WTC11 (cell line): Measurements from ENCODE around the gene GTPBP3. TPM values are rescaled to one million over a fixed set of nuclear protein-coding genes. Genes with fewer than 3 reads are reported as not detected.

ENCODE experiments used
- ATAC-seq: fragments of 200-7000 bp; cut with Tn5 transposase; 2 replicates; pipeline ENCODE4 v1.10.0; 2021; ENCODE audit warnings: mild to moderate bottlenecking, moderate library complexity
- CTCF ChIA-PET: fragments of 300-600 bp; sonication (Branson Sonifier 250); formaldehyde crosslinking; loops from one replicate; lab custom pipeline; 2021; ENCODE audit warnings: antibody characterized with exemption; lab: Charles Lee
- POLR2A ChIA-PET: fragments of 350-600 bp; sonication (Branson Sonifier 250); formaldehyde crosslinking; loops from one replicate; lab custom pipeline; 2021; ENCODE audit warnings: antibody characterized with exemption; lab: Charles Lee
- DNase-seq: peaks from one replicate; pipeline ENCODE4 v3.0.0; 2021; ENCODE audit warnings: low spot score
- H3K27ac Mint-ChIP-seq: 2 replicates; pipeline ENCODE4 v1.8.0; 2021; ENCODE audit warnings: mixed read lengths
- H3K27me3 Mint-ChIP-seq: 2 replicates; pipeline ENCODE4 v1.8.0; 2021; ENCODE audit warnings: low read depth, mild to moderate bottlenecking, moderate library complexity, mixed read lengths
- H3K36me3 Mint-ChIP-seq: 2 replicates; pipeline ENCODE4 v1.8.0; 2021; ENCODE audit warnings: mixed read lengths
- H3K4me1 Mint-ChIP-seq: 2 replicates; pipeline ENCODE4 v1.8.0; 2022; ENCODE audit warnings: mixed read lengths
- H3K4me3 Mint-ChIP-seq: 2 replicates; pipeline ENCODE4 v1.8.0; 2021; ENCODE audit warnings: mild to moderate bottlenecking, moderate library complexity, mixed read lengths
- H3K9me3 Mint-ChIP-seq: 2 replicates; pipeline ENCODE4 v1.8.0; 2021; ENCODE audit warnings: mixed read lengths
- CBFB ChIP-seq: sonication (generic); formaldehyde crosslinking; IDR thresholded peaks from 2 replicates; pipeline ENCODE4 v1.8.1; 2022; ENCODE audit warnings: mild to moderate bottlenecking, low read depth, missing genetic modification reagents
- ETV6 ChIP-seq: sonication (generic); formaldehyde crosslinking; IDR thresholded peaks from 2 replicates; pipeline ENCODE4 v1.8.1; 2022; ENCODE audit warnings: mild to moderate bottlenecking, missing genetic modification reagents
- FOXK1 ChIP-seq: sonication (generic); formaldehyde crosslinking; IDR thresholded peaks from 2 replicates; pipeline ENCODE4 v1.8.0; 2022; ENCODE audit warnings: mild to moderate bottlenecking, moderate library complexity, missing genetic modification reagents
- FOXP4 ChIP-seq: sonication (generic); formaldehyde crosslinking; IDR thresholded peaks from 2 replicates; pipeline ENCODE4 v1.8.0; 2022; ENCODE audit warnings: mild to moderate bottlenecking, missing genetic modification reagents
- GABPB1 ChIP-seq: sonication (generic); formaldehyde crosslinking; IDR thresholded peaks from 2 replicates; pipeline ENCODE4 v1.8.1; 2023; ENCODE audit warnings: mild to moderate bottlenecking, missing genetic modification reagents
- GRHL2 ChIP-seq: fragments of 250-450 bp; sonication (Bioruptor Pico); IDR thresholded peaks from 2 replicates; pipeline ENCODE4 v1.8.0; 2022; ENCODE audit warnings: mild to moderate bottlenecking, moderate library complexity; ENCODE audit not compliant: insufficient replicate concordance, severe bottlenecking
- MYBL2 ChIP-seq: sonication (generic); formaldehyde crosslinking; IDR thresholded peaks from 2 replicates; pipeline ENCODE4 v1.8.1; 2023; ENCODE audit warnings: mild to moderate bottlenecking, moderate library complexity, missing genetic modification reagents
- NFATC4 ChIP-seq: fragments of 250-450 bp; sonication (Bioruptor Pico); IDR thresholded peaks from 2 replicates; pipeline ENCODE4 v1.9.0; 2021; ENCODE audit warnings: mild to moderate bottlenecking
- RORB ChIP-seq: fragments of 250-450 bp; sonication (Bioruptor Pico); IDR thresholded peaks from 2 replicates; pipeline ENCODE4 v1.9.0; 2021; ENCODE audit warnings: mild to moderate bottlenecking
- ZBTB43 ChIP-seq: sonication (generic); formaldehyde crosslinking; IDR thresholded peaks from 2 replicates; pipeline ENCODE4 v1.8.1; 2023; ENCODE audit warnings: mild to moderate bottlenecking, missing genetic modification reagents
- ZNF232 ChIP-seq: sonication (generic); formaldehyde crosslinking; IDR thresholded peaks from 2 replicates; pipeline ENCODE4 v1.8.0; 2022; ENCODE audit warnings: mild to moderate bottlenecking, missing genetic modification reagents
- ZNF396 ChIP-seq: fragments of 250-450 bp; sonication (Bioruptor Pico); IDR thresholded peaks from 2 replicates; pipeline ENCODE4 v1.8.0; 2021; ENCODE audit warnings: mild to moderate bottlenecking, moderate library complexity, borderline replicate concordance
- ZNF423 ChIP-seq: fragments of 250-450 bp; sonication (Bioruptor Pico); IDR thresholded peaks from 2 replicates; pipeline ENCODE4 v2.1.2; 2022; ENCODE audit warnings: mild to moderate bottlenecking, moderate library complexity
- ZNF532 ChIP-seq: fragments of 250-450 bp; sonication (Bioruptor Pico); IDR thresholded peaks from 2 replicates; pipeline ENCODE4 v1.9.0; 2021; ENCODE audit warnings: mild to moderate bottlenecking, borderline replicate concordance
- total RNA-seq: library from RNA; stranded (reverse); gene quantifications from 3 replicates; pipeline ENCODE4 v1.2.3, GENCODE V29; 2021
- TF ChIP-seq, protein P1 (sequence below): sonication (generic); formaldehyde crosslinking; IDR thresholded peaks from 2 replicates; pipeline ENCODE4 v1.8.1; 2023; ENCODE audit warnings: mild to moderate bottlenecking, missing genetic modification reagents, moderate library complexity
- TF ChIP-seq, protein P2 (sequence below): sonication (generic); formaldehyde crosslinking; IDR thresholded peaks from 2 replicates; pipeline ENCODE4 v1.8.0; 2022; ENCODE audit warnings: missing genetic modification reagents
- TF ChIP-seq, protein P3 (sequence below): sonication (generic); formaldehyde crosslinking; IDR thresholded peaks from 2 replicates; pipeline ENCODE4 v1.8.0; 2022; ENCODE audit warnings: mild to moderate bottlenecking, missing genetic modification reagents
- TF ChIP-seq, protein P4 (sequence below): sonication (generic); formaldehyde crosslinking; IDR thresholded peaks from 2 replicates; pipeline ENCODE4 v1.8.1; 2023; ENCODE audit warnings: mild to moderate bottlenecking, missing genetic modification reagents

Gene GTPBP3
- total RNA-seq, 1 experiment from 2014 or later: 93.0 TPM

DNA sequence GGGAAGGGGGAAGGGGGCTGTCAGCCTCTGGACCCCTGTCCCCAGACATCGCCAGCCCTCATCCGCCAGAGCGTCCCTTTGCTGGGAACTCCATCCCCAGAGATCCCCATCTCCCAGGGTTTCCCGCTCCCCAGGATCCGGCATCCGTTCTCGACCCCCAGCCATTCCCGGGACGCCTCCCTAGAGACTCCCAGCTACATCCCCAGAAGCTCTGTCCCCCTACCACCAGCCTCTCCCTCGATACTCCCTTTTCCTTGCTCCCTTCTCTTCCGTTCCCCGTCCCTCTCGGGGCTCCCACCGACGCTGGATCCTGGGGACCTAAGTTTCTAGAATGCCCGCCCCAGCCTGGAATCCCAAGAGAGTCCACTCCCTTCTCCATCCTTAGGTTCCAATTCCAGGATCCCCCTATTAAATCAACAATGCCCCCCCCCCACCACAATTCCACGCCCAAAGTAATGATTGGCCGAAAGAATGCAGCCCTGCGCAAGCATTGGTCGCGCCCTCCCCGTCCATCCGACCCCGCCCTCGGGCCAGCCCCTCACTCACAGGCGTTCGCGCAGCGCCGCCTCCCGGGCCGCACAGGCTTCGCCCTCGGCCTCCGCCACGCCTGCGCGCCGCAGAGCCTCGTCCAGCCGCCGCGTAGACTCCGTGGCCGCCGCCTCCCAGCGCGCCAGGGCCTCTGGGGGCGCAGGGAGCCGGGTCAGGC is 53.5 kb downstream of the GTPBP3 start:
- ATAC-seq (peak; percentile 93), DNase-seq (peak; percentile 98)
- POLR2A ChIA-PET: interaction anchor here (0.7 to 0.8 kb wide), 2 partner anchors 13 to 335 kb away, joined by 3 read pairs; no protein-coding TSS in a partner anchor
- peaks cover 3% of the 10 kb centered on the region; the same call in 1 of the 2 replicates for H3K36me3 Mint-ChIP-seq
- CTCF ChIA-PET: interaction anchor here (0.6 to 4.2 kb wide), 27 partner anchors 10 to 1349 kb away, joined by 3 to 17 read pairs (median 4); partner anchors contain the start of genes BST2, DDA1, MRPL34 and MVB12A
- peak overlapping the region; percentile 98 for H3K4me3 Mint-ChIP-seq
- peaks cover 9% of the 10 kb centered on the region for H3K9me3 Mint-ChIP-seq
- H3K4me1 Mint-ChIP-seq: peaks cover 13% of the 10 kb centered on the region
- H3K27me3 Mint-ChIP-seq: peaks cover 25% of the 10 kb centered on the region
- peak overlapping the region; percentile 95 for H3K27ac Mint-ChIP-seq
- TF ChIP-seq GRHL2 (CRISPR knock-in tag) (no peak), ZBTB43 (CRISPR knock-in tag) (0 out of 2 replicates have a peak, but pooled peaks have one; percentile 47), FOXP4 (CRISPR knock-in tag) (peak; percentile 80), FOXK1 (CRISPR knock-in tag) (peak; percentile 60), ZNF396 (CRISPR knock-in tag) (no peak), CBFB (CRISPR knock-in tag) (no peak), ZNF232 (CRISPR knock-in tag) (no peak), ETV6 (0 out of 2 replicates have a peak, but pooled peaks have one; percentile 48), GABPB1 (CRISPR knock-in tag) (no peak), NFATC4 (CRISPR knock-in tag) (no peak), ZNF423 (CRISPR knock-in tag) (no peak), RORB (CRISPR knock-in tag) (no peak), ZNF532 (CRISPR knock-in tag) (no peak), MYBL2 (CRISPR knock-in tag) (peak; percentile 67; the same call in 1 of the 2 replicates)
- TF ChIP-seq, protein P1, sequence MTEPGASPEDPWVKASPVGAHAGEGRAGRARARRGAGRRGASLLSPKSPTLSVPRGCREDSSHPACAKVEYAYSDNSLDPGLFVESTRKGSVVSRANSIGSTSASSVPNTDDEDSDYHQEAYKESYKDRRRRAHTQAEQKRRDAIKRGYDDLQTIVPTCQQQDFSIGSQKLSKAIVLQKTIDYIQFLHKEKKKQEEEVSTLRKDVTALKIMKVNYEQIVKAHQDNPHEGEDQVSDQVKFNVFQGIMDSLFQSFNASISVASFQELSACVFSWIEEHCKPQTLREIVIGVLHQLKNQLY (CRISPR knock-in tag): no peak
- TF ChIP-seq, protein P2, sequence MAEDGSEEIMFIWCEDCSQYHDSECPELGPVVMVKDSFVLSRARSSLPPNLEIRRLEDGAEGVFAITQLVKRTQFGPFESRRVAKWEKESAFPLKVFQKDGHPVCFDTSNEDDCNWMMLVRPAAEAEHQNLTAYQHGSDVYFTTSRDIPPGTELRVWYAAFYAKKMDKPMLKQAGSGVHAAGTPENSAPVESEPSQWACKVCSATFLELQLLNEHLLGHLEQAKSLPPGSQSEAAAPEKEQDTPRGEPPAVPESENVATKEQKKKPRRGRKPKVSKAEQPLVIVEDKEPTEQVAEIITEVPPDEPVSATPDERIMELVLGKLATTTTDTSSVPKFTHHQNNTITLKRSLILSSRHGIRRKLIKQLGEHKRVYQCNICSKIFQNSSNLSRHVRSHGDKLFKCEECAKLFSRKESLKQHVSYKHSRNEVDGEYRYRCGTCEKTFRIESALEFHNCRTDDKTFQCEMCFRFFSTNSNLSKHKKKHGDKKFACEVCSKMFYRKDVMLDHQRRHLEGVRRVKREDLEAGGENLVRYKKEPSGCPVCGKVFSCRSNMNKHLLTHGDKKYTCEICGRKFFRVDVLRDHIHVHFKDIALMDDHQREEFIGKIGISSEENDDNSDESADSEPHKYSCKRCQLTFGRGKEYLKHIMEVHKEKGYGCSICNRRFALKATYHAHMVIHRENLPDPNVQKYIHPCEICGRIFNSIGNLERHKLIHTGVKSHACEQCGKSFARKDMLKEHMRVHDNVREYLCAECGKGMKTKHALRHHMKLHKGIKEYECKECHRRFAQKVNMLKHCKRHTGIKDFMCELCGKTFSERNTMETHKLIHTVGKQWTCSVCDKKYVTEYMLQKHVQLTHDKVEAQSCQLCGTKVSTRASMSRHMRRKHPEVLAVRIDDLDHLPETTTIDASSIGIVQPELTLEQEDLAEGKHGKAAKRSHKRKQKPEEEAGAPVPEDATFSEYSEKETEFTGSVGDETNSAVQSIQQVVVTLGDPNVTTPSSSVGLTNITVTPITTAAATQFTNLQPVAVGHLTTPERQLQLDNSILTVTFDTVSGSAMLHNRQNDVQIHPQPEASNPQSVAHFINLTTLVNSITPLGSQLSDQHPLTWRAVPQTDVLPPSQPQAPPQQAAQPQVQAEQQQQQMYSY (CRISPR knock-in tag): peak; percentile 83
- TF ChIP-seq, protein P3, sequence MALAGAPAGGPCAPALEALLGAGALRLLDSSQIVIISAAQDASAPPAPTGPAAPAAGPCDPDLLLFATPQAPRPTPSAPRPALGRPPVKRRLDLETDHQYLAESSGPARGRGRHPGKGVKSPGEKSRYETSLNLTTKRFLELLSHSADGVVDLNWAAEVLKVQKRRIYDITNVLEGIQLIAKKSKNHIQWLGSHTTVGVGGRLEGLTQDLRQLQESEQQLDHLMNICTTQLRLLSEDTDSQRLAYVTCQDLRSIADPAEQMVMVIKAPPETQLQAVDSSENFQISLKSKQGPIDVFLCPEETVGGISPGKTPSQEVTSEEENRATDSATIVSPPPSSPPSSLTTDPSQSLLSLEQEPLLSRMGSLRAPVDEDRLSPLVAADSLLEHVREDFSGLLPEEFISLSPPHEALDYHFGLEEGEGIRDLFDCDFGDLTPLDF (CRISPR knock-in tag): no peak
- TF ChIP-seq, protein P4, sequence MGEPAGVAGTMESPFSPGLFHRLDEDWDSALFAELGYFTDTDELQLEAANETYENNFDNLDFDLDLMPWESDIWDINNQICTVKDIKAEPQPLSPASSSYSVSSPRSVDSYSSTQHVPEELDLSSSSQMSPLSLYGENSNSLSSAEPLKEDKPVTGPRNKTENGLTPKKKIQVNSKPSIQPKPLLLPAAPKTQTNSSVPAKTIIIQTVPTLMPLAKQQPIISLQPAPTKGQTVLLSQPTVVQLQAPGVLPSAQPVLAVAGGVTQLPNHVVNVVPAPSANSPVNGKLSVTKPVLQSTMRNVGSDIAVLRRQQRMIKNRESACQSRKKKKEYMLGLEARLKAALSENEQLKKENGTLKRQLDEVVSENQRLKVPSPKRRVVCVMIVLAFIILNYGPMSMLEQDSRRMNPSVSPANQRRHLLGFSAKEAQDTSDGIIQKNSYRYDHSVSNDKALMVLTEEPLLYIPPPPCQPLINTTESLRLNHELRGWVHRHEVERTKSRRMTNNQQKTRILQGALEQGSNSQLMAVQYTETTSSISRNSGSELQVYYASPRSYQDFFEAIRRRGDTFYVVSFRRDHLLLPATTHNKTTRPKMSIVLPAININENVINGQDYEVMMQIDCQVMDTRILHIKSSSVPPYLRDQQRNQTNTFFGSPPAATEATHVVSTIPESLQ (CRISPR knock-in tag): no peak
